Dendritic cell treated with granulocyte-macrophage colony-stimulating factor and Interleukin-4, amounts not matched to agents 40 ng/mL and 50 ng/mL, for 4 days (primary cell): ENCODE results near the gene SOX13.

Experiments used
- H3K27ac Mint-ChIP-seq: one replicate; pipeline ENCODE4 v1.8.0; 2022; ENCODE audit warnings: mild to moderate bottlenecking, mixed read lengths
- H3K27me3 Mint-ChIP-seq: one replicate; pipeline ENCODE4 v1.8.0; 2022; ENCODE audit warnings: mild to moderate bottlenecking, mixed read lengths
- H3K36me3 Mint-ChIP-seq: one replicate; pipeline ENCODE4 v1.8.0; 2022; ENCODE audit warnings: low read depth, mixed read lengths
- H3K4me1 Mint-ChIP-seq: one replicate; pipeline ENCODE4 v1.8.0; 2022; ENCODE audit warnings: low read depth, mixed read lengths
- H3K4me3 Mint-ChIP-seq: one replicate; pipeline ENCODE4 v1.8.0; 2022; ENCODE audit warnings: mild to moderate bottlenecking, moderate library complexity, mixed read lengths
- H3K9me3 Mint-ChIP-seq: one replicate; pipeline ENCODE4 v1.8.0; 2022; ENCODE audit warnings: mixed read lengths
- intact Hi-C: fragments of 100-400 bp; cut with micrococcal nuclease; formaldehyde crosslinking; loops from one replicate; pipeline ENCODE4 v1.15.0; 2022

The SOX13 gene

DNA sequence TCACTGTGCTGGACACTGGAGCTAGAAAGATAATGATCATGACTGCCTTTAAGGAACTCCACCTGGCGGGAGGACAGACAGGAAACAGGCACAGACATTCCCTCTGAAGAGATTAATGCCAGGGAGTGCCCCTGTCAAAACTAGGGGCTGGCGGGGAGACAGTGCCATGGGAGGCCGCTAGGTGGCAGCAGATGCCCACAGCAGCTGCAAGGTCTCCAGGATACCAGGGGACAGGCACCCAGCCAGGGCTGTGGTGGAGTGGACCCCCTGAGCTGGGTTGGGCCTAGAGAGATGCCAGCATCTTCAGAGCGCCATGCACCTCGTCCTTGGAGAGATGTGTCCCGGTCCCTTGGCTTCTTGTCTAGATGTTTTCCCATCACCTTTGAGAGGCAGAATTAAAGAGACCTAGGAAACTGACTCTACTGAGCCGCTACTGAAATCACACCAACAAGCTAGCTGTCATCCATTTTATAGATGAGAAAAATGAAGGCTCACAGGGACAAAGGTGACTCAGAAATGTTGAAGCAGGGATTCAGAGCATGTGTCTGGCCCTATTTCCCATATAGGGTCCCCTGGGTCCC is 89.7 kb downstream of the SOX13 start:
- H3K27ac Mint-ChIP-seq: no peak overlapping the region
- H3K9me3 Mint-ChIP-seq: no peaks in the 10 kb centered on the region
- no peak overlapping the region for H3K4me3 Mint-ChIP-seq
- H3K27me3 Mint-ChIP-seq: peaks cover 17% of the 10 kb centered on the region
- no peaks in the 10 kb centered on the region for H3K36me3 Mint-ChIP-seq
- peaks cover 13% of the 10 kb centered on the region for H3K4me1 Mint-ChIP-seq
- intact Hi-C loops: loop anchor here (1.0 kb wide), 3 partner anchors 45 to 236 kb away; no protein-coding TSS in a partner anchor

DNA sequence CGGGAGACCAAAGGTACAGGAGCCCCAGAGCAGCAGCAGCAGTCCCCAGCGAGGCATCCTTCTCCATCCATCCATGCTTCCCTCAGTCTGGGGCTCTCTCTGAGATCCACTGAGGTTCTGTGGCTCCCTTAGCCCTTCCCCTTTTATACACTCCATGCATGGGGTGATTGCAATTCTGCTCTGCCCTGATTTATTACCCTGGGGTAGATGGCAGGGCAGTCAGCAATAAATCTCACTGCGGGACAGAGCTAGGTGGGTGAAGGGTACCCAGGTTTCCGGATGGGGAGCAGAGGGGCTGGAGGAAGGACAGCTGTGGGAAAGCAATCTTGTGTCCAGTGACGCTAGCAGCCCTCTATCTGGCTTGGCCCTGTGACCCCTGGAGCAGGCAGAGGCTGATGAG is 93.3 kb downstream of the SOX13 start, which contains the start of gene REN:
Gene REN (minus strand): TSS at position 119 of the 400 bp plus-strand sequence. CDS start 44 bp downstream, at position 75.
- Mint-ChIP-seq H3K4me1 (no peaks in the 10 kb centered on the region), H3K27me3 (peaks cover 10% of the 10 kb centered on the region), H3K27ac (no peak within 1 kb of the TSS), H3K36me3 (no peaks in the 10 kb centered on the region), H3K4me3 (no peak within 1 kb of the TSS), H3K9me3 (peaks cover 12% of the 10 kb centered on the region)
- intact Hi-C loops: no loop called here

DNA sequence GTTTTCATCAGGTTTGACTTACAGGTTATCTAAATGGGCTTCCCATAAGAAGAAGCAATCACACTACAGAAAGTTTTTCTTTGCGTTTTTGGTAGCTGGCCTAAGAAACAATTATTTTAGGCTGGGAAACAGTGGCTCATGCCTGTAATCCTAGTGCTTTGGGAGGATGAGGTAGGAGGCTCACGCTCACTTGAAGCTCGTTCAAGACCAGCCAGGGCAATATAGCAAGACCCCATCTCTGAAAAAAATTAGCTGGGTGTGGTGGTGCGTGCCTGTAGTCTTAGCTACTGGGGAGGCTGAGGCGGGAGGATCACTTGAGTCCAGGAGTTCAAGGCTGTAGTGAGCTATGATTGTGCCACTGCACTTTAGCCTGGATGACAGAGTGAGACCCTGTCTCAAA is 94.8 kb downstream of the SOX13 start:
- intact Hi-C loops: no loop called here
- H3K4me3 Mint-ChIP-seq: no peak overlapping the region
- peaks cover 5% of the 10 kb centered on the region for H3K27me3 Mint-ChIP-seq
- no peaks in the 10 kb centered on the region for H3K36me3 Mint-ChIP-seq
- H3K4me1 Mint-ChIP-seq: no peaks in the 10 kb centered on the region
- peaks cover 12% of the 10 kb centered on the region for H3K9me3 Mint-ChIP-seq
- no peak overlapping the region for H3K27ac Mint-ChIP-seq

DNA sequence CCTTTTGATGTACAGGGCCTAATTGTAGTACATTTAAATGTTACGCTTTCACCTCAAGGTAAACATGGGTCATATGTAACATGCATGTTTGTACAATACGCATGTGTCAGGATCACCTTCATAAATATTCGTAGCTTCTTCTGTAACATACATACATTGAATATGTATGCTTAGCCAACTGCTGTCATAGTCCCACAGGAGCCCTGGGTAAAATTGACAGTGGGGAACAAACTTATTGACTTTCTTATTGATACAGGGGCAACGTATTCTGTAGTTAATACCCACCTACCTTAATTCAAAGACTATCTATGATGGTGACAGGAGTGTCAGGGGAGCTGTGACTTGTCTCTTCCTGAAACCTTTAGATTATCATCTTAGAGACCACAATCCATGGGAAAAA is 96.9 kb downstream of the SOX13 start:
- H3K4me3 Mint-ChIP-seq: no peak overlapping the region
- peaks cover 12% of the 10 kb centered on the region for H3K9me3 Mint-ChIP-seq
- intact Hi-C loops: no loop called here
- H3K4me1 Mint-ChIP-seq: no peaks in the 10 kb centered on the region
- no peaks in the 10 kb centered on the region for H3K36me3 Mint-ChIP-seq
- H3K27ac Mint-ChIP-seq: no peak overlapping the region
- peaks cover 5% of the 10 kb centered on the region for H3K27me3 Mint-ChIP-seq

DNA sequence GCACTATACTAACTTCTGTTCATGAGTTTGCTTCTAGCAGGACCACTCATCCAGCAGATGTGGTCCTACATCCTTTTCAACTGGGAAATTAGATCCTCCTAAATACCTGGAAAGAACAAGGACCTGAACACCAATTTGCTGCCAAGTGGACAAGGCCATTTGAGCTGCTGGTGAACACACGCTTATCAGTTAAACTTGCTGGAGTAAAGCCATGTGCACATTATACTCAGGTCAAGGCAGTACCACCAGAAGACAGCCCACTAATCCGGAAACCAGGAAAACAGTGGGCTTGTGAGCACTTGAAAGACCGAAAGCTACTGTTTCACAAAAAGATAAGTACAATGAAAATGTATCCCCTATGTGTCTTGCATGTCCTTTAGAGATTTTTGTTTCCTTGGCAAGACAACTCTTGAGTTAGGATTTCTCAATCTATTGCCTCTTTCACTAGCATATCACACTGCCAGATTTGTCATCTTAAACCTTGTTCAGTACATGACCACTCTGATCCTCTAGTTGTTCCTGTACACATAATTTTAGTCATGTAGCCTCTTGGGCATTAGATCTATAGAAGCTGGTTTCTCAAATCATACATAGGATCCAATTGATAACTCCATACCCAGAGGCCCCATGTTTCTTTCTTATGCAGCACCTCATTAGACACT is 97.7 kb downstream of the SOX13 start:
- no peaks in the 10 kb centered on the region for H3K36me3 Mint-ChIP-seq
- H3K27ac Mint-ChIP-seq: no peak overlapping the region
- H3K27me3 Mint-ChIP-seq: peaks cover 5% of the 10 kb centered on the region
- intact Hi-C loops: no loop called here
- H3K4me1 Mint-ChIP-seq: no peaks in the 10 kb centered on the region
- no peak overlapping the region for H3K4me3 Mint-ChIP-seq
- peaks cover 12% of the 10 kb centered on the region for H3K9me3 Mint-ChIP-seq

DNA sequence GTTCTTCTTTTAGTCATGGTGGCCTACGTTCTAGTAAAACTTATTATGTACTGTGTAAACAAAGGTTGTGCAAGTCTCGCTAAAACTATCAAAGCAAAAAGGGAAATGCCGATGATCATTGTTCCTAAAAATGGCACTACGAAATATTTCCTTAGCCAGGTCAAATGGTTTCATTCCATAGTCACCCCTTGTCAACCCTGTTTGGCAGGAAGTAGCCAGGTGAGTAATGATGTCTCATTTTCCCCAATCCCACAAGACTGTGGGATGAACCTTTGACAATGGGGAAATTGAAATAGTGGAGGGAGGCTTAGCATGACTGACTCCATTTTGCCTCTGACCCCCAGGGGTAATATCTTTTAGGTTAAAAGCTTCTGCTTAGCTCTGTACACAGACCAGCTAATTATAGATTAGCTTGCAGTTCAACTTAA is 98.8 kb downstream of the SOX13 start:
- Mint-ChIP-seq H3K27me3 (peaks cover 2% of the 10 kb centered on the region), H3K4me3 (no peak overlapping the region), H3K36me3 (no peaks in the 10 kb centered on the region), H3K4me1 (no peaks in the 10 kb centered on the region), H3K9me3 (peaks cover 12% of the 10 kb centered on the region), H3K27ac (no peak overlapping the region)
- intact Hi-C loops: no loop called here

DNA sequence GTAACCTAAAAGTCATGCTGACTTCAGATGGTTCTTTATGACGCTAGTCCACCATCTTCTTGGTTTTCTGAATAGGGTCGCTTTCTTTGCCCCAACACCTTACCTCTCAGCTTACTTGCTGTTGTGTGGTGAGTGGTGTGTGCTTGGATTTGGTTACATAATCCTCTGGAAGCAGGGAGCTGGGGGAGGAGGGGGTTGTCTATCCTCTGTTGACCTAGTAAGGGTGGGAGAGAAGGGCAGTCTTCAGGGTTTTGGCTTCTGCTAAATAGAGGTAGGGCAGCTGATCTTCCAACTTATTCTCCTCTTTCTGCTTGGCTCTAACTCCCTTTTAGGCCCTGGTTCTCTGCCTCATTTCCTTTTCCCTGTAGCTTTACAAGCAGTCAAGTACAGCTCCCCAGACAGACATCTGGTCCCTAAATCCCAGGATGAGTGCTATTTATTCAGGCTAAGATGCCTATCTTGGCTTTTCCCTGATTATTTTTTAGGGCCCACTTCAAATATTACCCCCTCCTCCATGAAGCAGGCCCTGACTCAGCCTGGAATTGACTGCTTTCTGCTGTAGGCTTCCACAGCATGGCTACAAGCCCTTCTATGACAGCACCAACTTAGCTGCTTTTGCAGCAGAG is 99.6 kb downstream of the SOX13 start:
- intact Hi-C loops: no loop called here
- no peaks in the 10 kb centered on the region for H3K36me3 Mint-ChIP-seq
- no peaks in the 10 kb centered on the region for H3K27me3 Mint-ChIP-seq
- no peak overlapping the region for H3K4me3 Mint-ChIP-seq
- no peaks in the 10 kb centered on the region for H3K4me1 Mint-ChIP-seq
- H3K9me3 Mint-ChIP-seq: peaks cover 12% of the 10 kb centered on the region
- H3K27ac Mint-ChIP-seq: no peak overlapping the region

DNA sequence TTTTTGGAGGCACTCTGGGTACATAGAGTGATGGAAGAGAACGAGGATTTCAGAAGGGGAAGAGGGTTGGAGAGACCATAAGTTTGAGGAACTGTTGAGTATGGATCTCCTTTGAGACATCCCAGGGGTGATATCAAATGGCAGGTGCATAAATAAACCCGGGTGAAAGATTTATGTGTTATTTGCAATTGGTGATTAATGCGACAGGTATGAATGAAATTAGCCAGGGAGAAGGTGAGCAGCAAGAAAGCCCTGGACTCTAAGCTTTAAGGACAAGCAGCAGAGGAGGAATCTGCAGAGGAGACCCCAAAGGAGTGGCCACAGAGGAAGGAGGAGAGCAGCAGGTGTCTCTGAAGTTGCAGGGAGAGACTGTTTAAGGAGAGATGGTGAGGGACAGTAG is 102.0 kb downstream of the SOX13 start:
- Mint-ChIP-seq H3K27me3 (peaks cover 3% of the 10 kb centered on the region), H3K4me3 (no peak overlapping the region), H3K4me1 (no peaks in the 10 kb centered on the region)

DNA sequence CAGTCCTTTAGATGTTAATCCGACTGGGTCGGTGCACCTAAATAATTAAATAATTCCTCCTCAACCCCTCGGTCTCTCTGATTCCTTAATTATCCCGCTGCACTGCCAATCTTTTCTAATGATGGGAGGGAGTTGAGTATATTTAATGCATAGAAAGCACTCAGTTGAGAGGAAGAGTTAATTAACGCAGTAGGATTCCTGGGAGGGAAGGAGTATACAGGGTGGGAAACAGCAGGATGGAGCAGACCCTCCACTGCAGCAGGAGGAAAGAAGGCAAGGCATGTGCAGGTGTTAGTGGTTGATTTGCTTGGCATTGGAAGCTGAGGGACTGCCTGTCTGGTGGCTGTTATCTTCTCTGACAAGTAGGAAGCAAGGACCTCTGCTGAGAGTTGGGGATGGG is 103.1 kb downstream of the SOX13 start:
- Mint-ChIP-seq H3K36me3 (no peaks in the 10 kb centered on the region), H3K9me3 (no peaks in the 10 kb centered on the region), H3K4me3 (no peak overlapping the region), H3K27ac (no peak overlapping the region), H3K27me3 (peaks cover 5% of the 10 kb centered on the region), H3K4me1 (peaks cover 4% of the 10 kb centered on the region)
- intact Hi-C loops: no loop called here

More for the DNA sequence above, 102.0 kb downstream of the SOX13 start:
- intact Hi-C loops: no loop called here
- Mint-ChIP-seq H3K36me3 (no peaks in the 10 kb centered on the region), H3K9me3 (peaks cover 7% of the 10 kb centered on the region), H3K27ac (no peak overlapping the region)

DNA sequence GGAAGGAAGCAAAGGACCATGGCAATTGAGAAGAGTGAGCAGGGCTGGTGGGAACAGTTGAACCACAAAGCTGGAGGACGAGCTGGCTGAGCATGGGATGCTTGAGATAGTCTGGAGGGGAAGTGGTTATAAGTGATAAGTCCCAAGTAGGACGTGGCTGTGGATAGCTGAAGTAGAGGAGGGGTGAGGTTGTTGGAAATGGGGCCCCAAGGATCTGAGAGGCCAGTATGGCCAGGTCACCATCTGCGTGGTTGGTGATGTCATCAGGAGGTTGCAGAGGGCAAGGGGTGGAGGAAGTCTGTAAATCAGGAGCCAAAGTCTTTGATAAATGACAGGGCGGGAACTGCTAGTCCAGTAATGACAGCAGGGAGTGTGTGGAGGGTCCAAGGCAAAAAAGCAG is 104.2 kb downstream of the SOX13 start:
- Mint-ChIP-seq H3K4me1 (peaks cover 13% of the 10 kb centered on the region), H3K27me3 (peaks cover 5% of the 10 kb centered on the region), H3K27ac (no peak overlapping the region), H3K36me3 (no peaks in the 10 kb centered on the region), H3K9me3 (no peaks in the 10 kb centered on the region), H3K4me3 (no peak overlapping the region)
- intact Hi-C loops: no loop called here
